ENCODE measurements around the gene TCIRG1. TPM values are rescaled to one million over a fixed set of nuclear protein-coding genes. Genes with fewer than 3 reads are reported as not detected.

TCIRG1 gene
- total and polyA plus RNA-seq, 2 of the 13 experiments (the other 11 are each of a cell fraction or from before 2014, with no cell fraction given), result 48.0 to 69.6 TPM

DNA sequence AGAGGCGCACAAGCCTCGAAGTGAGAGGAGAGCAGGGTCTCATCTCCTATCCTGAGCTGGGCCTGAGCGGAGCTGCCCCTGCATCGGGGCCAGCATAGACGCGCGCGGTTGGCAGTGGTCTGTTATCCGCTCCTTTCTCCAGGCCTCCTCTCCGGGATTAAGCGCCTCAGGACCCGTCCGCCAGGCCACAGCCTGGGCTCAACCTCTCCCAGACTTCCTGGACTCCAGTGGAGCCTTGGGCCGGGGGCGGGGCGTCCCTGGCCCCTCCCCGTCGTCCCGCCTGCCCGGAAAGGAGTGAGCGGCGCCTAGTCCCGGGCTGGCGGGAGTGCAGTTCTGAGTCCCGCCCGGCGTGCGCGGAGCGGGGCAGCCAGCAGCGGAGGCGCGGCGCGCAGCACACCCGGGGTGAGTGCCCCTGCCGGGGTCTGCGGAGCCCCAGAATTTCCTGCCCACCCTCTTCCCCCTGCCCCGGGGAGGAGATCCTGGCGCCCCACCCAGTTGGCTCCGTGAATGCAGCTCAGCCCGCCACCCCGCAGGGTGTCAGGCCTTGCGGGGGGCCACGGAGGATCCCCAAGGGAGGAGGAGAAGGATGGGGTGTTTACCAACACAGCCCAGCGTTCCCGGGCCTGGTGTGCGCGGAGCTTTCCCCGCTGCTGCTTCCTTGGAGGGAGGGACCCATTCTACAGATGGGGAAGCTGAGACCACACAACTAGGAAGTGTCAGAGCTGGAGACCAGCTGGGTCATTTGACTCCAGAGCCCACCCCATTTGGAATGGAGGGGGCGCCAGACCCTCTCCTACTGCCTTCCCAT is at the start of gene TCIRG1 (continued):
- TF ChIP-seq PATZ1 (CRISPR knock-in tag; IDR thresholded peaks at IDR 0.05), result peak; percentile 59; the same call in 1 of the 2 replicates
- TF ChIP-seq HCFC1 (IDR thresholded peaks at IDR 0.05; ENCODE audit: low read depth, low read length), result no peak
- peak; percentile 76 for TF ChIP-seq ERF (CRISPR knock-in tag; IDR thresholded peaks at IDR 0.05)
- TF ChIP-seq ZNF512 (CRISPR knock-in tag; IDR thresholded peaks at IDR 0.05), result no peak
- no peak; the same call in 1 of the 2 replicates for TF ChIP-seq AKAP8 (CRISPR knock-in tag; IDR thresholded peaks at IDR 0.05)
- TF ChIP-seq ZEB1 (IDR thresholded peaks at IDR 0.05; ENCODE audit: insufficient replicate concordance, low read depth), result no peak
- no peak for TF ChIP-seq HNRNPUL1 (IDR thresholded peaks at IDR 0.05; ENCODE audit: low read depth, low read length)
- no peak for TF ChIP-seq MAFF (IDR thresholded peaks at IDR 0.05; ENCODE audit: low read depth, low read length)
- TF ChIP-seq FOSL1 (CRISPR knock-in tag; IDR thresholded peaks at IDR 0.05; ENCODE audit: borderline replicate concordance), result no peak
- 0 out of 2 replicates have a peak, but pooled peaks have one; percentile 45 for TF ChIP-seq E2F1 (CRISPR knock-in tag; IDR thresholded peaks at IDR 0.05)
- no peak for TF ChIP-seq KDM3A (CRISPR knock-in tag; IDR thresholded peaks at IDR 0.05; ENCODE audit: low read depth)
- TF ChIP-seq MED13 (CRISPR knock-in tag; IDR thresholded peaks at IDR 0.05), result no peak
- TF ChIP-seq PRPF4 (IDR thresholded peaks at IDR 0.05; ENCODE audit: low read depth, low read length, poor library complexity, severe bottlenecking), result no peak
- no peak for TF ChIP-seq FIP1L1 (IDR thresholded peaks at IDR 0.05; ENCODE audit: borderline replicate concordance, insufficient read depth, low read depth, low read length)
- peak; percentile 94 for TF ChIP-seq POLR2G (IDR thresholded peaks at IDR 0.05; ENCODE audit: low read depth, low read length)
- TF ChIP-seq ATF7 (IDR thresholded peaks at IDR 0.05), result no peak
- TF ChIP-seq ATF7 (CRISPR knock-in tag; IDR thresholded peaks at IDR 0.05), result no peak
- no peak for TF ChIP-seq HOXA9 (CRISPR knock-in tag; IDR thresholded peaks at IDR 0.05; ENCODE audit: borderline replicate concordance)
- TF ChIP-seq, protein P1, sequence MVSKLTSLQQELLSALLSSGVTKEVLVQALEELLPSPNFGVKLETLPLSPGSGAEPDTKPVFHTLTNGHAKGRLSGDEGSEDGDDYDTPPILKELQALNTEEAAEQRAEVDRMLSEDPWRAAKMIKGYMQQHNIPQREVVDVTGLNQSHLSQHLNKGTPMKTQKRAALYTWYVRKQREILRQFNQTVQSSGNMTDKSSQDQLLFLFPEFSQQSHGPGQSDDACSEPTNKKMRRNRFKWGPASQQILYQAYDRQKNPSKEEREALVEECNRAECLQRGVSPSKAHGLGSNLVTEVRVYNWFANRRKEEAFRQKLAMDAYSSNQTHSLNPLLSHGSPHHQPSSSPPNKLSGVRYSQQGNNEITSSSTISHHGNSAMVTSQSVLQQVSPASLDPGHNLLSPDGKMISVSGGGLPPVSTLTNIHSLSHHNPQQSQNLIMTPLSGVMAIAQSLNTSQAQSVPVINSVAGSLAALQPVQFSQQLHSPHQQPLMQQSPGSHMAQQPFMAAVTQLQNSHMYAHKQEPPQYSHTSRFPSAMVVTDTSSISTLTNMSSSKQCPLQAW (CRISPR knock-in tag; IDR thresholded peaks at IDR 0.05), result no peak
- TF ChIP-seq ZUFSP (CRISPR knock-in tag; IDR thresholded peaks at IDR 0.05; ENCODE audit: borderline replicate concordance), result no peak
- TF ChIP-seq ZNF83 (CRISPR knock-in tag; IDR thresholded peaks at IDR 0.05; ENCODE audit: borderline replicate concordance), result no peak

Data from HepG2 (cell line).